Transverse colon (tissue), 4 donors: Measurements from ENCODE around the gene ECT2L. TPM values are rescaled to one million over a fixed set of nuclear protein-coding genes. Genes with fewer than 3 reads are reported as not detected.

ENCODE experiments used
- DNase-seq: peaks from one replicate; pipeline ENCODE4 v3.0.0-alpha.2; 2019
- H3K27ac ChIP-seq, 4 donors: fragments of 200-600 bp; sonication (generic); 2 replicates each; pipeline ENCODE4 v1.5.1; 2016 to 2018; ENCODE audit warnings: inconsistent platforms in 4 of 4
- H3K27me3 ChIP-seq: fragments of 200-600 bp; sonication (generic); 2 replicates; pipeline ENCODE4 v1.5.1; 2017; ENCODE audit warnings: inconsistent platforms
- H3K36me3 ChIP-seq, 4 donors: fragments of 200-600 bp; sonication (generic); 2 replicates each; pipeline ENCODE4 v1.5.1; 2017 to 2019; ENCODE audit warnings: inconsistent platforms in 4 of 4
- H3K4me1 ChIP-seq, 4 donors: fragments of 200-600 bp; sonication (generic); 2 replicates each; pipeline ENCODE4 v1.5.1; 2017 to 2020; ENCODE audit warnings: inconsistent platforms in 4 of 4
- H3K4me3 ChIP-seq, 4 donors: fragments of 200-600 bp; sonication (generic); 1 replicate in 1 of 4; 2 replicates in 3 of 4; pipeline versions ENCODE4 v1.5.1 to v1.6.1; 2017 to 2019; ENCODE audit warnings: inconsistent platforms in 4 of 4
- H3K9me3 ChIP-seq, 2 donors: fragments of 200-600 bp; sonication (generic); 2 replicates each; pipeline ENCODE4 v1.5.1; 2017 to 2019; ENCODE audit warnings: inconsistent platforms in 2 of 2
- EP300 ChIP-seq: sonication (generic); formaldehyde crosslinking; IDR thresholded peaks from one replicate; pipeline ENCODE4 v1.6.1; 2017; ENCODE audit warnings: antibody characterized with exemption, low read depth
- POLR2A ChIP-seq: fragments of 450-650 bp; IDR thresholded peaks from one replicate; pipeline ENCODE4 v1.6.1; 2016; ENCODE audit warnings: antibody characterized with exemption, mild to moderate bottlenecking, moderate library complexity
- POLR2AphosphoS5 ChIP-seq, 3 donors: sonication (generic); formaldehyde crosslinking; IDR thresholded peaks; one replicate each; pipeline ENCODE4 v1.6.1; 2016; ENCODE audit warnings: antibody characterized with exemption in 3 of 3
- WGBS, 2 donors: methylation state at CpG; one replicate each; pipeline ENCODE4 v1.1.5; 2018; ENCODE audit warnings: low coverage in 1 of 2; 5-methylcytosine and 5-hydroxymethylcytosine counted together
- in situ Hi-C, 4 donors: fragments of 200-750 bp; cut with MboI; loops; one replicate each; pipeline versions ENCODE4 v1.15.0 to v1.15.1; 2017; ENCODE audit warnings: low sequenced_read_pairs in 3 of 4, low pct_ligation_motif_present in 1 of 4, low pct_unique_long_range_greater_than_20kb in 1 of 4
- intact Hi-C: fragments of 100-400 bp; cut with DNase I; formaldehyde crosslinking; loops from one replicate; pipeline ENCODE4 v1.15.1; 2023; ENCODE audit warnings: low total_unique reads
- total RNA-seq, 4 donors: library from RNA; depleted of rRNA; stranded (reverse); fragments of >200 nt; gene quantifications; one replicate each; pipeline ENCODE4 v1.1.0, GENCODE V29; 2016
- TF ChIP-seq, protein P1 (sequence below), 5 experiments: fragments of 200-600 bp in 3 of 5; fragments of 450-650 bp in 2 of 5; sonication (generic) in 3 of 5; IDR thresholded peaks; 1 replicate in 2 of 5; 2 replicates in 3 of 5; pipeline ENCODE4 v1.5.1; 2016 to 2017; ENCODE audit warnings: antibody characterized with exemption in 5 of 5, inconsistent platforms in 3 of 5, mild to moderate bottlenecking in 2 of 5, moderate library complexity in 1 of 5

ECT2L gene
- total RNA-seq, 4 donors from 2014 or later, result 0.16 TPM; not detected in 3

- in situ Hi-C loops, result no loop called here
- Histone ChIP-seq H3K27ac (no peak overlapping the region), H3K4me3 (no peak overlapping the region), H3K4me1 (no peaks in the 10 kb centered on the region), H3K27me3 (no peaks in the 10 kb centered on the region), H3K9me3 (no peaks in the 10 kb centered on the region), H3K36me3 (peaks cover 0 to 12% (median 4%) of the 10 kb centered on the region in 4 donors)
- intact Hi-C loops, result no loop called here
- TF ChIP-seq, protein P1, sequence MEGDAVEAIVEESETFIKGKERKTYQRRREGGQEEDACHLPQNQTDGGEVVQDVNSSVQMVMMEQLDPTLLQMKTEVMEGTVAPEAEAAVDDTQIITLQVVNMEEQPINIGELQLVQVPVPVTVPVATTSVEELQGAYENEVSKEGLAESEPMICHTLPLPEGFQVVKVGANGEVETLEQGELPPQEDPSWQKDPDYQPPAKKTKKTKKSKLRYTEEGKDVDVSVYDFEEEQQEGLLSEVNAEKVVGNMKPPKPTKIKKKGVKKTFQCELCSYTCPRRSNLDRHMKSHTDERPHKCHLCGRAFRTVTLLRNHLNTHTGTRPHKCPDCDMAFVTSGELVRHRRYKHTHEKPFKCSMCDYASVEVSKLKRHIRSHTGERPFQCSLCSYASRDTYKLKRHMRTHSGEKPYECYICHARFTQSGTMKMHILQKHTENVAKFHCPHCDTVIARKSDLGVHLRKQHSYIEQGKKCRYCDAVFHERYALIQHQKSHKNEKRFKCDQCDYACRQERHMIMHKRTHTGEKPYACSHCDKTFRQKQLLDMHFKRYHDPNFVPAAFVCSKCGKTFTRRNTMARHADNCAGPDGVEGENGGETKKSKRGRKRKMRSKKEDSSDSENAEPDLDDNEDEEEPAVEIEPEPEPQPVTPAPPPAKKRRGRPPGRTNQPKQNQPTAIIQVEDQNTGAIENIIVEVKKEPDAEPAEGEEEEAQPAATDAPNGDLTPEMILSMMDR (IDR thresholded peaks at IDR 0.05), result no peak
- TF ChIP-seq POLR2AphosphoS5 (IDR thresholded peaks at IDR 0.05) (no peak), POLR2A (no peak), EP300 (no peak)
- DNase-seq, result no peak
- 89 to 94% methylated on average over 3 of the region's 3 CpGs for WGBS, 2 donors
These were observed 125.0 kb downstream of the ECT2L start for GRCh38 chr6:138920906-138921305.

DNA sequence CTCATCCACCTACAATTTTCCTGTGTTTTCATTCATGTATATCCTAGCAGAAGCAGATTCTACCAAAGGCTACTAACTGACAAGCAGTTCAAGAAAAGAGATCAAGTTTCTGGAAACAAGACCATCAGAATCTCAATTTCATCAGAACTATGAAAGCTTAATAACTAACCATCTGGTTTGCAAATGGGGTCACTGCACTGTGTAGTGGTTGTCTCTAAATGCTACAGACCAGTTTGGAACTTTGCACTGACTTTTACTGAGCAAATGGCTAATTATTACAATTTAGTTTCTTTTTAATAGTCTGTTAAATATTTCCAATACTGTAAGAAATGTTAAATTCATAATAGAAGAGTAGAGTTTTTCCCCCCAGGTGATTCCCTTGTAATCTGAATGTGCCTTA lies 127.7 kb downstream of the ECT2L start:
- in situ Hi-C loops, result no loop called here

DNA sequence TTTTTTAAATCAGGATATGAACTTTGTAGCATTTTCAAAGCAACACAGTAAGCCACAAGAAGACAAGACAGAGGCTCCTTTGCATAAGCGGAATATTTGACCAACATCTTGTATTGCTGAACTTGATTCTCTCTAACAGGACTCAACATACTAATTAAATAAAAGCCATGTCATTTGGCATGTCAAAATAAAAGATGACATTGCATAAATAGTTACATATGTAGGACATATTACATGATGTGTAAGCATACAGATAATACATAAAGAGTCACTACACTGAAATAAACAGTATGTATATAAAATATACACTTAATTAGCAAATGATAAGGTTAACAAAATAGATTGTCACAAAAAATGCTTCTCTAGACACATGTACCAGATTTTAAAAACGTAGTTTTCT lies 129.9 kb downstream of the ECT2L start:
- H3K36me3 ChIP-seq, result peaks cover 0 to 14% (median 3%) of the 10 kb centered on the region in 4 donors
- no peak for DNase-seq
- no peak overlapping the region for H3K27ac ChIP-seq
- in situ Hi-C loops (no loop called here), intact Hi-C loops (no loop called here)
- H3K27me3 ChIP-seq, result no peaks in the 10 kb centered on the region
- TF ChIP-seq, protein P1 (IDR thresholded peaks at IDR 0.05), result no peak
- TF ChIP-seq POLR2AphosphoS5 (IDR thresholded peaks at IDR 0.05) (no peak), EP300 (no peak), POLR2A (no peak)
- WGBS, 2 donors, result 85 to 100% methylated on average over 2 of the region's 2 CpGs
- no peak overlapping the region for H3K4me3 ChIP-seq
- no peaks in the 10 kb centered on the region for H3K9me3 ChIP-seq
- no peaks in the 10 kb centered on the region for H3K4me1 ChIP-seq

More for the DNA sequence above, 127.7 kb downstream of the ECT2L start:
- intact Hi-C loops, result no loop called here
- no peak for DNase-seq
- Histone ChIP-seq H3K27me3 (no peaks in the 10 kb centered on the region), H3K36me3 (peaks cover 0 to 16% (median 4%) of the 10 kb centered on the region in 4 donors), H3K27ac (no peak overlapping the region), H3K9me3 (no peaks in the 10 kb centered on the region), H3K4me3 (no peak overlapping the region), H3K4me1 (no peaks in the 10 kb centered on the region)
- TF ChIP-seq POLR2A (no peak), EP300 (no peak), POLR2AphosphoS5 (IDR thresholded peaks at IDR 0.05) (no peak)
- TF ChIP-seq, protein P1 (IDR thresholded peaks at IDR 0.05), result no peak

- Histone ChIP-seq H3K36me3 (peaks cover 0 to 14% (median 2%) of the 10 kb centered on the region in 4 donors), H3K4me1 (no peaks in the 10 kb centered on the region), H3K4me3 (no peak overlapping the region), H3K9me3 (no peaks in the 10 kb centered on the region), H3K27me3 (no peaks in the 10 kb centered on the region), H3K27ac (no peak overlapping the region)
- in situ Hi-C loops (no loop called here), intact Hi-C loops (no loop called here)
- no peak for DNase-seq
- 75 to 83% methylated on average over 3 of the region's 3 CpGs for WGBS, 2 donors
- TF ChIP-seq EP300, result no peak
- no peak for TF ChIP-seq POLR2A
- TF ChIP-seq POLR2AphosphoS5 (IDR thresholded peaks at IDR 0.05), result no peak
- TF ChIP-seq, protein P1 (IDR thresholded peaks at IDR 0.05), result no peak
These were observed 130.7 kb downstream of the ECT2L start for GRCh38 chr6:138926579-138926978.
